Measurements from ENCODE around the gene RBBP5. TPM values are rescaled to one million over a fixed set of nuclear protein-coding genes. Genes with fewer than 3 reads are reported as not detected.

Gene RBBP5
- total RNA-seq, 1 experiment from 2014 or later, result 23.8 TPM

DNA sequence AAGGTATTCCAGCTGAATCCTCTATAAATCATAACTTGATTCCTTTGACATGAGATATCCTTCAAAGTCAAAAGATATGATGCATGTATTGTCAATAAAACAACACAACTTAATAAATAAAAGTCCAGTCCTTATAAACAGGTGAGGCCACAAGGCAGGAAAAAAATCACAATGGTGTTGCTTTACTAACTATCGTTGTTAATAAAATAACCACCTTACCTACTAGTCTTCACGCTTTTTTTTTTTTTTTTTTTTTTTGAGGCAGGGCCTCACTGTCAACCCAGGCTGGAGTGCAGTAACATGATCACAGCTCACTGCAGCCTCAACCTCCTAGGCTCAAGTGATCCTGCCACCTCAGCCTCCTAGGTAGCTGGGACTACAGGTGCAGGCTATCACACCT lies 37.4 kb downstream of the RBBP5 start, which contains the start of gene TMEM81:
Gene TMEM81, minus strand, starts transcription at position 101 of the 400 bp plus-strand sequence. CDS start 140 bp downstream, outside the sequence.
- CTCF ChIA-PET, result interaction anchor here (1.5 to 1.6 kb wide), 2 partner anchors 23 to 95 kb away, joined by 6 read pairs; no protein-coding TSS in a partner anchor
- Mint-ChIP-seq H3K36me3 (peaks cover 32% of the 10 kb centered on the region), H3K9me3 (no peaks in the 10 kb centered on the region), H3K4me3 (no peak within 1 kb of the TSS), H3K27me3 (ENCODE audit: low read depth) (no peaks in the 10 kb centered on the region), H3K27ac (no peak within 1 kb of the TSS), H3K4me1 (no peaks in the 10 kb centered on the region)
- POLR2A ChIA-PET, result no interaction called here
- no peak for ATAC-seq
- no peak for DNase-seq (ENCODE audit: low spot score)
- no peak for TF ChIP-seq ARID4B (CRISPR knock-in tag; IDR thresholded peaks at IDR 0.05; ENCODE audit: borderline replicate concordance)
- no peak for TF ChIP-seq ETV6 (CRISPR knock-in tag; IDR thresholded peaks at IDR 0.05)
- TF ChIP-seq, protein P1, sequence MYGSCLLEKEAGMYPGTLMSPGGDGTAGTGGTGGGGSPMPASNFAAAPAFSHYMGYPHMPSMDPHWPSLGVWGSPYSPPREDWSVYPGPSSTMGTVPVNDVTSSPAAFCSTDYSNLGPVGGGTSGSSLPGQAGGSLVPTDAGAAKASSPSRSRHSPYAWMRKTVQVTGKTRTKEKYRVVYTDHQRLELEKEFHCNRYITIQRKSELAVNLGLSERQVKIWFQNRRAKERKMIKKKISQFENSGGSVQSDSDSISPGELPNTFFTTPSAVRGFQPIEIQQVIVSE (CRISPR knock-in tag; IDR thresholded peaks at IDR 0.05; ENCODE audit: borderline replicate concordance), result no peak
- TF ChIP-seq ZNF396 (CRISPR knock-in tag; IDR thresholded peaks at IDR 0.05; ENCODE audit: borderline replicate concordance), result no peak
- no peak for TF ChIP-seq E2F5 (CRISPR knock-in tag; IDR thresholded peaks at IDR 0.05)
- no peak for TF ChIP-seq ZBTB21 (CRISPR knock-in tag; IDR thresholded peaks at IDR 0.05; ENCODE audit: borderline replicate concordance)

- H3K9me3 Mint-ChIP-seq, result no peaks in the 10 kb centered on the region
- H3K27me3 Mint-ChIP-seq (ENCODE audit: low read depth), result no peaks in the 10 kb centered on the region
- ATAC-seq (no peak), DNase-seq (ENCODE audit: low spot score) (no peak)
- 0 out of 2 replicates have a peak overlapping the region, but pooled peaks have one; percentile 17 for H3K27ac Mint-ChIP-seq
- ChIA-PET POLR2A (interaction anchor here (0.5 kb wide), 1 partner anchor 94 kb away, joined by 4 read pairs; no protein-coding TSS in a partner anchor), CTCF (interaction anchor here (1.2 to 12.0 kb wide), 4 partner anchors 20 to 174 kb away, joined by 3 to 109 read pairs (median 4); no protein-coding TSS in a partner anchor)
- no peaks in the 10 kb centered on the region for H3K4me1 Mint-ChIP-seq
- TF ChIP-seq ZNF317 (CRISPR knock-in tag; IDR thresholded peaks at IDR 0.05; ENCODE audit: borderline replicate concordance, low read depth) (no peak), EMX1 (CRISPR knock-in tag; IDR thresholded peaks at IDR 0.05) (no peak), ZNF219 (CRISPR knock-in tag; IDR thresholded peaks at IDR 0.05; ENCODE audit: borderline replicate concordance) (no peak), GRHL2 (CRISPR knock-in tag; IDR thresholded peaks at IDR 0.05; ENCODE audit: insufficient replicate concordance, severe bottlenecking) (no peak), GTF2I (CRISPR knock-in tag; conservative IDR thresholded peaks at IDR 0.05) (no peak), ZNF121 (CRISPR knock-in tag; IDR thresholded peaks at IDR 0.05) (no peak)
- peaks cover 17% of the 10 kb centered on the region for H3K36me3 Mint-ChIP-seq
- H3K4me3 Mint-ChIP-seq, result no peak overlapping the region
Observed at GRCh38 chr1:205082431-205082830, 39.3 kb downstream of the RBBP5 start.

DNA sequence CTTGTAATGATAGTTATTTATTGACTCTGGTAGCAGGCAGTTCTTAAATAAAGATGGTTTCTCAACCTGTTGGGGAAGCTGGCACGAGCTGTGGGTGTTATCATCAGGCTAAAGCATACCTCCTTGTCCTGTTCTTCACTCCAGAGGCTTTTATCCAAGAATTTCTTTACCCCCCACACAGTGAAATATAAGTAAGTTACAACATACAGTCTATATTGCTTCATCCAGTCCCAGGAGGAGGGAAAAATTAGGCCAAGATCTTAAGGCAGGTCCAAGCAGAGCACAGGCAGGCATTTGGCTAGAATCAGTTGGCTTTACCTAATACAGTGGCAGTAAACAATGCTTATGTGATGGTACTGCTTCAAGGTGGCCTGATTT lies 43.9 kb downstream of the RBBP5 start:
- Mint-ChIP-seq H3K36me3 (no peaks in the 10 kb centered on the region), H3K4me3 (no peak overlapping the region), H3K4me1 (no peaks in the 10 kb centered on the region), H3K27ac (no peak overlapping the region), H3K9me3 (no peaks in the 10 kb centered on the region), H3K27me3 (ENCODE audit: low read depth) (no peaks in the 10 kb centered on the region)
- CTCF ChIA-PET, result interaction anchor here (1.3 to 12.0 kb wide), 2 partner anchors 16 to 178 kb away, joined by 4 to 109 read pairs; no protein-coding TSS in a partner anchor
- no peak for DNase-seq (ENCODE audit: low spot score)
- ATAC-seq, result no peak
- POLR2A ChIA-PET, result no interaction called here
- no peak for TF ChIP-seq MXD4 (CRISPR knock-in tag; IDR thresholded peaks at IDR 0.05; ENCODE audit: borderline replicate concordance)
- TF ChIP-seq ZNF423 (CRISPR knock-in tag; IDR thresholded peaks at IDR 0.05), result no peak
- TF ChIP-seq USF1 (CRISPR knock-in tag; IDR thresholded peaks at IDR 0.05), result no peak
- TF ChIP-seq PRDM15 (CRISPR knock-in tag; IDR thresholded peaks at IDR 0.05), result no peak
- no peak for TF ChIP-seq ZMAT4 (CRISPR knock-in tag; IDR thresholded peaks at IDR 0.05)
- no peak for TF ChIP-seq NR2C2 (CRISPR knock-in tag; IDR thresholded peaks at IDR 0.05)
- TF ChIP-seq OVOL2 (CRISPR knock-in tag; IDR thresholded peaks at IDR 0.05; ENCODE audit: borderline replicate concordance), result no peak
